GM21737 (cell line): ENCODE data around the gene XPR1.

Experiments used
- ATAC-seq: cut with Tn5 transposase; IDR thresholded peaks from one replicate; pipeline ENCODE4 v1.9.1; 2021; ENCODE audit warnings: mild to moderate bottlenecking, moderate library complexity; ENCODE audit not compliant: unreplicated experiment

XPR1 gene

GRCh38 chr1:180909462-180909976 is 277.7 kb downstream of the XPR1 start:
- peak; percentile 46 for ATAC-seq

- no peak for ATAC-seq
These were observed 279.9 kb downstream of the XPR1 start for GRCh38 chr1:180911640-180912191.

DNA sequence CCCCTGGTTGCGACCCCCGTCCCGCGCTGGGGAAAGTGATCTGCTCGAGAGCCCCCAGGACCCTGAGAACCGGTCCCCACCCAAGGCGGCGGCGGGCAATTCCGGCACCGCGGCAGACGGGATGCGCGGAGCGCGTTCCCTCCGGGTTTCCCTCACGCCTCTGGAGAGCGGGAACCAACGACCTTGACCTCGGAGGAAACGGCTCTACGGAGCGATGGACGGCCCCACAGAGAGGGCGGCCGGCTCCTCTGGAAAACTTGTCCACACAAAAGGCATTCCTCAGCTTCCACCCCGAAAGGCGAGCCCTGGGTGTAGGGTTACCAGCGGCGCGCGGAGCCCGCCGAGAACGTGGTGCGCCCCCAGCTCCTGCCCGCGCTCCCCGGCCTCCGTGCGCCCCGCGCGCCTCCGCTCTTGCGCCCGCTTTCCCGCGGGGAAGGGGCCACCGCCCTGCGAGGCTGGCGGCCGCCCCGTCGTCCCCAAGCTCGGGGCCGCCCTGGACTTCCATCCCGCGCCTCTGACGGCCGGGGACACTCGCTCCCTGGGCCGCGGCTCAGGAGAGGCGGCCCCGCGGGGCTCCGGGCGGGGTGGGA is 280.5 kb downstream of the XPR1 start:
- no peak for ATAC-seq

- ATAC-seq, result no peak
These were observed 281.2 kb downstream of the XPR1 start, which contains the start of gene KIAA1614 for GRCh38 chr1:180912801-180913565. Gene KIAA1614, plus strand, starts transcription at chr1:180912897. Its CDS starts 347 bp downstream, at chr1:180913244.

DNA sequence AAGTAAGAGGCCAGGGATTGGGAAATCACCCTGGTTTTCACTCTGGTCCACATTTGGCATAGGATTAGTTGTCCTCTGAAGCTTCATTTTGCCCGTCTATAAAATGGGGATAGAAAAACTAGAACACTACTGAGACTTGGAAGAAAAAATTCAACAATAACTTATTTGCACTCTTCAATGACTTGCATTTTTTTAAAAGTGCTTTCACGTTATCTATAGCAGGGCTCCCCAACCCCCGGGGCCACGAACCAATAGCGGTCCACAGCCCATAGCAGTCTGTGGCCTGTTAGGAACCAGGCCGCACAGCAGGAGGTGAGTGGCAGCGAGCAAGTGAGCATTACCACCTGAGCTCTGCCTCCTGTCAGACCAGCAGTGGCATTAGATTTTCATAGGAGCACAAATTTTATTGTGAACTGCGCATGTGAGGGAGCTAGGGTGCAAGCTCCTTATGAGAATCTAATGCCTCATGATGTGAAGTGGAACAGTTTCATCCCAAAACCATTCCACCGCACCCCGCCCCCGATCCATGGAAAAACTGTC is 283.7 kb downstream of the XPR1 start:
- ATAC-seq, result no peak

- ATAC-seq, result no peak
These were observed 284.4 kb downstream of the XPR1 start for GRCh38 chr1:180916012-180916770.

DNA sequence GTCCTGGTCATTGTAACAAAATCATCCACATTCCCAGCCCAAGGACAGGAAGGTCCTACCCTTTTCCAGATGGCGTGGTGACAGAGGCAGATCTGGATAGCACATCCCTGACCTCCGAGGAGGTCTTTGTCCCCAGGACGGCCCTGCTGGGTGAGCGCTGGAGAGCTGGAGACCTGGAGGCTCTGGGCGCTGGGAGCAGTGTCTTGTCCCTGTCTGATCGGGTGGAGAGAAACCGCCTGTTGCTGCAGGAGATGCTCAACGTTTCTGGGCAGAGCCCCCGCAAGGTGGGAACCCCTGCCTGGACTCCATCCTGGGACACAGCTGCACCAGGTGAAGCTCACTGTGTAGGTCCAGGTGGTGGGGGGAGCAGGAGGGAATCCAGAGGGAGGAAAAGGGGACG is 284.9 kb downstream of the XPR1 start:
- no peak for ATAC-seq

DNA sequence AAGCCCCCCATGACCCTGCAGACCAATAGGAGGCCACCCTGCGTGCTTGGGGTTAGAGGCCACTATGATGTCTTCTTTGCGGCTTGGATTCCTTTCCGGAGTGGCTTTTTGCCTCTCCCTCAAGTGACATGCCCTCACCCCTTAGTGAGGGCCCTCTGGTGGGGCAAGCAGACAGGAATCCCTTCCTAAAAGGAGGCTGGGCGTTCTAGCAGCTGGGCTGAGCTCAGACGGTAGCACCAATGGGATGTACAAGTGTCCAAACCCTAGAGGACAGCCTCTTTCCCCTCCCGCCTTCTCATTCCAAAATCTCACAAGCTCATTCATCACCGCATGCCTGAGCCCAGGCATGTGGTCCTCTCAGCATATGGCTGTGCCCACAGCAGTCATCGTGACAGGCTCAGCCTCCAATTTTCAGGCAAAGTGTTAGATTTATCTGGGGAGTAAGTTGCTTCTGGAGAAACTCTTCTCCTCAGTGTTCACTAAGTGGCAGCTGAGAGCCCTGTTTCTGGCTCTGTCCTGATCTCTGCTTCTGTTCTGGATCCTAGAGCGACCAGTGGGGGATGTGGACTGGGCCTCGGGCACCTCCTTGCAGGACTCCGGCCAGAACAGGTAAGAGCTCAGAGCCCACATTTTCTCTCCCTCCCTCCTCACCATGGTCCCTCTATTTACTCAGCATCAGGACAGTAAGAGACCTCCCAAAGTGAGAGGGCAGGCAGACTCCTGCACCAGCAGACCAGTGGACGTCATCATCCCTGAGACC is 285.7 kb downstream of the XPR1 start:
- ATAC-seq, result no peak

DNA sequence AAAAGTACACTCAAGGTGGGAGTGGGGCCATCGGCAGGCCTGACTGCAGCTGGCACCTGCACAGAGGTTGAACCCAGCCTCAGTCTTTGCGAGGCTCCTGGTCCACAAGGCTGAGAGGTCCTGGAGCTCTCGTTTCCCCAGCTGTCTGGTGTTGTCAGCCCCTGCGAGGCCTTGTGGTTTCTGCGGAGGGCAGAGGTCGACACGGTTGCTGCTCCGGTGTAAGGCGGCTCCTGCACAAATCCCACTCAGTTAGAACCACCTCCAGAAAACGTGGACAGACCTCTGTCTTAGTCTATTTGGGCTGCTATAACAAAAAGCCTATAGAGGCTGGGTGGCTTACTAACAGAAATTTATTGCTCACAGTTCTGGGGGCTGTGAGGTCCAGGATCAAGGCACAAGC is 286.7 kb downstream of the XPR1 start:
- no peak for ATAC-seq

DNA sequence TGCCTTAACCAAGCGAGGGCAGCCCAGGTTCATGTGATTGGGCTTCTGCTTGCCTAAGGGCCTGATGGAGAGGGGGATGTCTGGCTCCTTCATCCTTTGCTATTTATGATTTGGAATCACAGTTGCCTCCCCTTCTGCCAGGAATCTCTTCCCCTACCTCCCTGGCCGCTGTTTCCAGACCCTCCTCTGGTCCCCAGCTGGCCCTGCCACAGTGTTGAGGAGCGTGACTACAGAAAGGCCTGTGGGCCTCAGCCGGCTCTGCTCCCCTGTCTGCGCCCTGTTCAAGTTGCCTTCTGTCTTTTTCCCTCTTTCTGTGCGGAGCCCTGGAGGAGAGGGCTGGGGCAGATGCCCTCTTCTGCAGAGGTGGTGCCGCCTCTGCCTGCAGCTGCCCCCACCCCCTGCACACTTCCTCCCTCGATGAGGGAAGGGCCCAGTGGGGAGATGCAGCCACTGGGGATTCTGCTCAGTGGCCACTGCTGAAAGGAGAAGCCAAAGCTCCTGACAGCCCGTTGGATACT is 287.4 kb downstream of the XPR1 start:
- ATAC-seq, result no peak

GRCh38 chr1:180920193-180920592 is 288.4 kb downstream of the XPR1 start:
- no peak for ATAC-seq

GRCh38 chr1:180920702-180921101 is 288.9 kb downstream of the XPR1 start:
- no peak for ATAC-seq

GRCh38 chr1:180921386-180921785 is 289.6 kb downstream of the XPR1 start:
- ATAC-seq, result no peak

GRCh38 chr1:180921891-180922630 is 290.2 kb downstream of the XPR1 start:
- no peak for ATAC-seq

DNA sequence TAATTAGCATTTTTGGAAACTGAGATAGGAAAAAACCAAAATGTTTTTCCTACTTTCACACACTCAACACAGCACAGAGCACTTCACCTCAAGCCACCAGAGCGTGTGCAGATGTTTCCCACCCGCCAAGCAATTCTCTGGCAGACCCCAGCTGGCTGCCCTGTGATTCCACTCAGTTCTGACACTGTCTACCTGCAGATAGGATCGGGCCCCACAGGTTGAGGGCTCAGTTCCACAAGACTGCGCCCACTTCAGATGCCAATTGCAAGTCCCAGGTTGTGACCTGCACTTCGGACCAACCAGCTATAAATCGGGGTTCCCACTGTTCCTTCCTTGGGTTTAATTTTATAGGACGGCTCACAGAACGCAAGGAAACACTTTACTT is 290.8 kb downstream of the XPR1 start:
- ATAC-seq, result no peak

- no peak for ATAC-seq
These were observed 291.4 kb downstream of the XPR1 start for GRCh38 chr1:180923021-180923841.

DNA sequence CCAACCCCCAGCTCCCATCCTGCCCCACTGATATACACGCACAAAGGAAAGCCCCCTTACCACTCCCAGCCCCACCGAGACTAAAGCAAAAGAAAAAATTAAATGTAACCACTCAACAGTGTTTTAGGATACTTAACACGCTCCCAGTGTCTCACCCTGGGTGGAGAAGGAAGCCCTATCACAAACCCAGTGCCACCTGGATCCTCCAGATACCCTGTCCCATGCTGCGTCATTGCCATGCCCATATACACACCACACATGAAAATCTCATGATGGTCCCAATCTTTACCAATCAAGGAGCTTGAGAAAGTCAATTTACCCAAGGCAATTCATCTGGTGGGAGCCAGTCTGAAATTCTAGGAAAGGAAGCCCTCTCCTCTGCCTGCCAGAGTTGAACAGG is 292.1 kb downstream of the XPR1 start:
- no peak for ATAC-seq

GRCh38 chr1:180924939-180925338 is 293.1 kb downstream of the XPR1 start:
- no peak for ATAC-seq
